HepG2 (cell line): Measurements from ENCODE around the gene BATF3. TPM values are rescaled to one million over a fixed set of nuclear protein-coding genes. Genes with fewer than 3 reads are reported as not detected.

Source experiments
- EHMT2 ChIP-seq: fragments of 200-600 bp; sonication (generic); IDR thresholded peaks from 2 replicates; pipeline ENCODE4 v1.7.0; 2017; ENCODE audit warnings: antibody characterized with exemption, low read depth, low read length, borderline replicate concordance
- HNRNPH1 ChIP-seq: fragments of 200-400 bp; formaldehyde crosslinking; optimal IDR thresholded peaks from 2 replicates; pipeline ENCODE3; 2017; ENCODE audit warnings: mild to moderate bottlenecking, low read depth, low read length
- KAT7 ChIP-seq: IDR thresholded peaks from 2 replicates; pipeline ENCODE4 v1.6.1; 2018; ENCODE audit warnings: borderline replicate concordance, missing compliant biosample characterization
- KLF16 ChIP-seq, 2 experiments: sonication (generic) in 1 of 2; formaldehyde crosslinking in 1 of 2; IDR thresholded peaks; 2 replicates each; pipeline versions ENCODE4 v1.6.1 to v1.8.0; 2016 to 2023; ENCODE audit warnings: missing genetic modification reagents in 2 of 2, missing compliant biosample characterization in 1 of 2
- MYNN ChIP-seq: sonication (generic); formaldehyde crosslinking; IDR thresholded peaks from 2 replicates; pipeline ENCODE4 v1.4.0; 2020; ENCODE audit warnings: mild to moderate bottlenecking, low read depth, missing genetic modification reagents
- PREB ChIP-seq: sonication (generic); formaldehyde crosslinking; IDR thresholded peaks from 2 replicates; pipeline ENCODE4 v1.4.0; 2020; ENCODE audit warnings: missing genetic modification reagents
- RBM22 ChIP-seq: fragments of 200-400 bp; formaldehyde crosslinking; optimal IDR thresholded peaks from 2 replicates; pipeline ENCODE3; 2017; ENCODE audit warnings: mild to moderate bottlenecking, low read length, moderate library complexity
- SRSF4 ChIP-seq: fragments of 200-400 bp; formaldehyde crosslinking; IDR thresholded peaks from one replicate; pipeline ENCODE4 v1.6.1; 2018; ENCODE audit warnings: mild to moderate bottlenecking, low read depth, low read length, moderate library complexity; ENCODE audit not compliant: poor library complexity, severe bottlenecking
- TERF1 ChIP-seq: sonication (generic); formaldehyde crosslinking; IDR thresholded peaks from 2 replicates; pipeline ENCODE4 v1.8.0; 2022; ENCODE audit warnings: mild to moderate bottlenecking, missing genetic modification reagents, moderate library complexity
- THAP9 ChIP-seq: sonication (generic); formaldehyde crosslinking; IDR thresholded peaks from 2 replicates; pipeline ENCODE4; 2020; ENCODE audit warnings: missing genetic modification reagents, mild to moderate bottlenecking, borderline replicate concordance
- TRIM22 ChIP-seq: fragments of 450-650 bp; IDR thresholded peaks from 2 replicates; pipeline ENCODE4 v1.6.1; 2017
- TRIM24 ChIP-seq: sonication (generic); formaldehyde crosslinking; IDR thresholded peaks from 2 replicates; pipeline ENCODE4 v1.8.0; 2022; ENCODE audit warnings: mild to moderate bottlenecking, missing genetic modification reagents
- ZBTB34 ChIP-seq: sonication (generic); formaldehyde crosslinking; IDR thresholded peaks from 2 replicates; pipeline ENCODE4 v1.8.0; 2022; ENCODE audit warnings: mild to moderate bottlenecking, missing genetic modification reagents
- ZBTB49 ChIP-seq: sonication (generic); formaldehyde crosslinking; IDR thresholded peaks from 2 replicates; pipeline ENCODE4 v1.4.0; 2020; ENCODE audit warnings: missing genetic modification reagents, borderline replicate concordance
- ZBTB7B ChIP-seq: sonication (generic); formaldehyde crosslinking; IDR thresholded peaks from 2 replicates; pipeline ENCODE4 v1.4.0; 2020; ENCODE audit warnings: missing genetic modification reagents
- ZC3H4 ChIP-seq: sonication (generic); formaldehyde crosslinking; IDR thresholded peaks from 2 replicates; pipeline ENCODE4 v1.4.0; 2020; ENCODE audit warnings: missing genetic modification reagents, borderline replicate concordance
- ZNF282 ChIP-seq: fragments of 450-650 bp; IDR thresholded peaks from 2 replicates; pipeline ENCODE4 v1.6.1; 2018; ENCODE audit not compliant: partially characterized antibody
- ZNF296 ChIP-seq: sonication (generic); formaldehyde crosslinking; conservative IDR thresholded peaks from 2 replicates; pipeline ENCODE4 v1.5.0; 2020; ENCODE audit warnings: mild to moderate bottlenecking, missing genetic modification reagents
- ZNF382 ChIP-seq: sonication (generic); formaldehyde crosslinking; IDR thresholded peaks from 2 replicates; pipeline ENCODE4 v1.5.0; 2020; ENCODE audit warnings: missing genetic modification reagents, mild to moderate bottlenecking, borderline replicate concordance
- ZNF484 ChIP-seq: sonication (generic); formaldehyde crosslinking; IDR thresholded peaks from 2 replicates; pipeline ENCODE4 v1.5.1; 2020; ENCODE audit warnings: mild to moderate bottlenecking, low read depth, missing genetic modification reagents, borderline replicate concordance
- polyA plus RNA-seq, 8 experiments: library from polyadenylated mRNA; depleted of rRNA in 3 of 8; stranded (reverse) in 7 of 8; unstranded in 1 of 8; fragments of >200 nt; fragmentation: Illumina TruSeq in 4 of 8; extraction: Trizol in 4 of 8; gene quantifications; 2 replicates each; pipeline versions ENCODE4 v1.2.1 to v1.2.3, GENCODE V29; 2011 to 2016; ENCODE audit warnings: low read depth in 4 of 8, missing spikeins in 1 of 8, mixed read lengths in 1 of 8; ENCODE audit not compliant: insufficient read depth in 1 of 8
- total RNA-seq, 5 experiments: library from RNA; depleted of rRNA; stranded (reverse); fragments of >200 nt; fragmentation: Illumina TruSeq; extraction: Trizol; gene quantifications; 2 replicates each; pipeline ENCODE4 v1.2.3, GENCODE V29; 2016; ENCODE audit warnings: low read depth in 1 of 5

The BATF3 gene
- total and polyA plus RNA-seq, 2 of the 13 experiments (the other 11 are each of a cell fraction or from before 2014, with no cell fraction given) = 0.13 TPM; not detected in 1

GRCh38 chr1:212728606-212729005 is 29.0 kb upstream of the BATF3 start (continued):
- TF ChIP-seq ZNF296 (no peak), ZC3H4 (CRISPR knock-in tag) (no peak), PREB (no peak), KLF16 (CRISPR knock-in tag; IDR thresholded peaks at IDR 0.05) (peak in 1 of 2 experiments; percentile 50; a peak in 1 of 4 replicates), TERF1 (CRISPR knock-in tag) (no peak), SRSF4 (no peak), ZNF484 (CRISPR knock-in tag) (no peak), MYNN (CRISPR knock-in tag) (no peak), ZNF382 (no peak), EHMT2 (no peak), TRIM22 (no peak), HNRNPH1 (no peak), ZNF282 (no peak), ZBTB7B (no peak), ZBTB49 (no peak), THAP9 (CRISPR knock-in tag) (no peak), TRIM24 (no peak), KAT7 (CRISPR knock-in tag) (no peak), RBM22 (no peak), ZBTB34 (0 out of 2 replicates have a peak, but pooled peaks have one; percentile 27)
